Bronchial epithelial cell (primary cell): ENCODE measurements around the gene ALG14. TPM values are rescaled to one million over a fixed set of nuclear protein-coding genes. Genes with fewer than 3 reads are reported as not detected.

Experiments used
- DNase-seq: peaks from one replicate; pipeline ENCODE4 v3.0.0-alpha.2; 2010; ENCODE audit warnings: low read depth
- FAIRE-seq: peaks from 2 replicates; lab custom pipeline; 2011; peaks lifted over from hg19 to GRCh38; lab: Jason Lieb, UNC
- H3K27me3 ChIP-seq: 2 replicates; pipeline ENCODE4 v1.5.1; 2011; ENCODE audit warnings: low read length; ENCODE audit not compliant: control insufficient read depth, insufficient read depth
- H3K36me3 ChIP-seq: 2 replicates; pipeline ENCODE4 v1.5.1; 2011; ENCODE audit warnings: low read length; ENCODE audit not compliant: control insufficient read depth, insufficient read depth
- H3K4me3 ChIP-seq: 2 replicates; pipeline ENCODE4 v1.5.1; 2011; ENCODE audit warnings: mild to moderate bottlenecking, low read depth, low read length, control low read depth
- total RNA-seq: library from RNA; depleted of rRNA; stranded (reverse); fragments of >200 nt; gene quantifications from 2 replicates; pipeline ENCODE4 v1.2.1, GENCODE V29; 2014
- TF ChIP-seq, protein P1 (sequence below): IDR thresholded peaks from 2 replicates; pipeline ENCODE4 v1.5.1; 2011; ENCODE audit warnings: mild to moderate bottlenecking, moderate library complexity, low read length, control low read depth, inconsistent platforms; ENCODE audit not compliant: insufficient read depth, severe bottlenecking

ALG14 gene
- total RNA-seq, 1 donor from 2014 or later: 0.53 TPM

DNA sequence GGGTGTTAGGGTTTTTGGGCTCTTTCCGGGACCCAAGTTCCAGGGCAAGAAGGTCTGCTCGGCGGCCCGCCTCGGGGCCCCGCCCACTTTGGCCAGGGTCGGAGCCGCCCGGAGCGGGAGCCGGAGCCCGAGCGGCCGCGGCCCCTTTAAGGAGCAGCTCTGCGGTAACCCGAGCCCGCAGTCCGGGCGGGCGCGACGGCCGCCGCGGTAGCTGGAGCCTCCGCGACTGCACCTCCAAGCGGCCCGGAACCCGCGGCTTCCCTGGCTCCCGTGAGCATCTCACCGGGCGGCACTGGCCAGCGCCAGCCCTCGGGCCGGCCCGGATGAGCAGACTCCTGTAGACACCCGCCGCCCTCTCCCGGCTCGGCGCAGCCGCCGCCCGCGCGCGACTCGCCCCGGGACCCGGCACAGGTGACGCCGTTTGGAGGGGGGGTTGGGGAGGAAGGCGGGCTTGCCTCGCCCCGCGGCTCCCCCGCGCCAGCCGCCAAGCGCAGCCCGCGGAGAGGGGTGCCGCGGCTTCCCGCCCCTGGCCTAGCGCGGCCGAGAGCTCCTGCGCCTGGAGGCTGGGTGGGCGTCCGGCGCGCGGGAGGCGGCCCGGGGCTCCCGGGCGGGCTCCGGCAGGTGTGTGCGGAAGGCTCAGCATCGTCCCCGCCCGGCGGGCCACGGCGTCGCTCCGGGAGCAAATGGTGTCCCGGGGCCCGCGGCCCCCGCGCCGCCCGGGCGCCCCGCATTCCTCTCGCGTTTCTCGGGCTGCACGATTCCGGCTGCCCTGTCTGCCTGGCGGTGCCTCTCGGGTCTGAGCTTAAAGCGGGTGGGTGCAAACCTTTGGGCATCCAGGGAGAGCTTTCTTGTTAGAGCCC lies 44.7 kb upstream of the ALG14 start, which contains the start of gene TLCD4:
Gene TLCD4 (plus strand): TSS at position 149 of the 860 bp plus-strand sequence. CDS start 26,547 bp downstream, outside the sequence.
- no peaks in the 10 kb centered on the region for H3K36me3 ChIP-seq
- FAIRE-seq: no peak
- H3K4me3 ChIP-seq: peak within 1 kb of the TSS; percentile 46
- TF ChIP-seq, protein P1, sequence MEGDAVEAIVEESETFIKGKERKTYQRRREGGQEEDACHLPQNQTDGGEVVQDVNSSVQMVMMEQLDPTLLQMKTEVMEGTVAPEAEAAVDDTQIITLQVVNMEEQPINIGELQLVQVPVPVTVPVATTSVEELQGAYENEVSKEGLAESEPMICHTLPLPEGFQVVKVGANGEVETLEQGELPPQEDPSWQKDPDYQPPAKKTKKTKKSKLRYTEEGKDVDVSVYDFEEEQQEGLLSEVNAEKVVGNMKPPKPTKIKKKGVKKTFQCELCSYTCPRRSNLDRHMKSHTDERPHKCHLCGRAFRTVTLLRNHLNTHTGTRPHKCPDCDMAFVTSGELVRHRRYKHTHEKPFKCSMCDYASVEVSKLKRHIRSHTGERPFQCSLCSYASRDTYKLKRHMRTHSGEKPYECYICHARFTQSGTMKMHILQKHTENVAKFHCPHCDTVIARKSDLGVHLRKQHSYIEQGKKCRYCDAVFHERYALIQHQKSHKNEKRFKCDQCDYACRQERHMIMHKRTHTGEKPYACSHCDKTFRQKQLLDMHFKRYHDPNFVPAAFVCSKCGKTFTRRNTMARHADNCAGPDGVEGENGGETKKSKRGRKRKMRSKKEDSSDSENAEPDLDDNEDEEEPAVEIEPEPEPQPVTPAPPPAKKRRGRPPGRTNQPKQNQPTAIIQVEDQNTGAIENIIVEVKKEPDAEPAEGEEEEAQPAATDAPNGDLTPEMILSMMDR: no peak
- H3K27me3 ChIP-seq: peaks cover 7% of the 10 kb centered on the region
- DNase-seq: no peak

DNA sequence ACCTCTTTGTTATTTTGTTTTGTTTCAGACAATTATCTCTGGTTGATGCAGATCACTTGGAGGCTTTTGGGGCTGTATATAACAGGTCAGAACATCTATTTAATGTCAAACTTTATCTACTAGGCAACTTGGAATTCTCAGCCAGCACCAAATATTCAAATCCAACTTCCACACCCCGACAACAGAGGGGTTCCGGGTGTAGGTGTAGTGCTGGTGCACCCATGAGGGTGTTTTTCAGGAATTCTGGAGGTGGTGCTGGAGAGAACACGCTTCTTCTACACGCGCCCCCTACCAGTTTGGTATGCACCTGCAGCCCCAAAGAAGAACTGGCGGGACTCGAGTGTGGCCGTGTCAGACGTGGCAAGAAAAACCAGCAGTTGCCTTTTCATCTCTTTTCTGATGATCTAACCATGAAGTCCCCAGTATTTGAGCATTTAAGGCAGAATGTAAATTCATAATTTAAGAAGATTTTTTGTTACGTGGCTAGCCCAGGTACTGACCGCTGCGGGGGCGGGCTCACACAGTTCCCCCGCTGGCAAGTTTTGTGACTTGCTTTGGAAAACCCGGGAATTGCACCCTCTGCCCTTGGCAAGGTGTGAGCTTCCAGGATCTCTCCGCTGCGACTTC lies 43.9 kb upstream of the ALG14 start:
- TF ChIP-seq, protein P1: peak; percentile 65
- peak overlapping the region; percentile 46 for H3K4me3 ChIP-seq
- H3K27me3 ChIP-seq: peaks cover 7% of the 10 kb centered on the region
- no peaks in the 10 kb centered on the region for H3K36me3 ChIP-seq
- DNase-seq (peak; percentile 37), FAIRE-seq (no peak)

DNA sequence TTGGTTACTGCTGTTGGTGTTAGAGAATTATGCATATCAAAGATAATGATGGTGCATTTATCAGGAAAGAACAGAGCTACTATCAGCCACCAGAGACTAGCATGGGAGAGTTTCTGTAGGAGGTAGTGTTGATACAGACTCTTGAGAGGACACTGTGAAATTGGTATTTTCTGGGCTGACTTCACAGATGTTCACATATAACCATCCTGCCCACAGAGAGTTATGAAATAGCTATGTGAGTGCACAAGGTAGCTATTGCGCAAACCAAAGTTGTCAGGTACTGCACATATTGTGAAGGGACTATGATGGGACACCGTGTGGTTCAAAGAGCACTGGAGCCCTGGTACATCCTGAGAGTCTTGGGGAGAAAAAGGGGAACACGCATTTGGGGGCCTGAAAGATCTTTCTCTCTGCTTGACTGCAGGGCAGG lies 43.0 kb upstream of the ALG14 start:
- H3K36me3 ChIP-seq: no peaks in the 10 kb centered on the region
- TF ChIP-seq, protein P1: no peak
- H3K4me3 ChIP-seq: no peak overlapping the region
- DNase-seq: peak; percentile 58
- peak; percentile 93 for FAIRE-seq
- H3K27me3 ChIP-seq: peaks cover 7% of the 10 kb centered on the region

DNA sequence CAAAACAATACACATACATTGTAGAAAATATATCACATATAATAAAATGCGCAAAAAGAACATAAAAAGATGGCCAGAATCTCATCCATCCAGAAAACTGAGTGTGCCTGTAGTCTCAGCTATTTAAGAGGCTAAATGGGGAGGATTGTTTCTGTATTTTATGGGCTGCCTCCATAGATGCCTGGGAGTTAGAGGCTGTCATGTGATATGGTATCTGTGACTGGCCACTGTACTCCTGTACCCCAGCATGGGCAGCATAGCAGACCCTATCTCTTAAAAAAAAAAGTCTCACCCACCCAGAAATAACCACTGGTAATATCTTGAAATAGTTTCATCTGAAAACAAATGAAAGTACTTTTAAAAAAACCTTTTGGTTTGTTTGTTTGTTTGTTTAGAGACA lies 40.9 kb upstream of the ALG14 start:
- H3K36me3 ChIP-seq: no peaks in the 10 kb centered on the region
- peaks cover 7% of the 10 kb centered on the region for H3K27me3 ChIP-seq
- no peak overlapping the region for H3K4me3 ChIP-seq
- TF ChIP-seq, protein P1: no peak
- no peak for DNase-seq
- no peak for FAIRE-seq

DNA sequence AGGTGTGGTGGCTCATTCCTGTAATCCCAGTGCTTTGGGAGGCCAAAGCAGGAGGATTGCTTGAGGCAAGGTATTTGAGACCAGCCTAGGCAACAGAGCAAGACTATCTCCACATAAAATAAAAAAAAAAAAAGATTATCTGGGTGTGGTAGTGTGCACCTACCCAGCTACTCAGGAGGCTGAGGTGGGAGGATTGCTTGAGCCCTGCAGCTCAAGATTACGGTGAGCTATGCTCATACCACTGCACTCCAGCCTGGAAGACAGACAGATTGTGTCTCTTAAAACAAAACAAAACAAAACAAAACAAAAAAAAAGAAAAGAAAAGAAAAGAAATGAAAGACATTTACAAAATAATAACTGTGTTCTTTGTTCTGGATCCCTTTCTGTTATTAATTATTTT lies 38.3 kb upstream of the ALG14 start:
- Histone ChIP-seq H3K4me3 (no peak overlapping the region), H3K36me3 (no peaks in the 10 kb centered on the region), H3K27me3 (no peaks in the 10 kb centered on the region)
- DNase-seq (no peak), FAIRE-seq (no peak)
- TF ChIP-seq, protein P1: no peak
